Spinal cord (tissue), 10 donors: ENCODE results near the gene FAM107B. TPM values are rescaled to one million over a fixed set of nuclear protein-coding genes. Genes with fewer than 3 reads are reported as not detected.

ENCODE experiments used
- DNase-seq, 6 donors: peaks; one replicate each; pipeline versions ENCODE4 v3.0.0 to v3.0.0-alpha.2; 2013 to 2015; ENCODE audit warnings: low spot score in 6 of 6, low read depth in 4 of 6
- H3K27ac ChIP-seq: one replicate; pipeline ENCODE4 v1.5.1; 2013; ENCODE audit warnings: low read depth, low read length, control low read depth
- H3K27me3 ChIP-seq: one replicate; pipeline ENCODE4 v1.6.1; 2013; ENCODE audit warnings: low read length; ENCODE audit not compliant: control insufficient read depth, insufficient read depth
- H3K36me3 ChIP-seq: one replicate; pipeline ENCODE4 v1.6.1; 2013; ENCODE audit warnings: low read length; ENCODE audit not compliant: control insufficient read depth, insufficient read depth
- H3K4me1 ChIP-seq: one replicate; pipeline ENCODE4 v1.6.1; 2013; ENCODE audit warnings: low read length; ENCODE audit not compliant: control insufficient read depth, insufficient read depth
- H3K4me3 ChIP-seq: one replicate; pipeline ENCODE4 v1.5.1; 2013; ENCODE audit warnings: low read depth, low read length, control low read depth
- H3K9me3 ChIP-seq: one replicate; pipeline ENCODE4 v1.6.1; 2013; ENCODE audit warnings: low read length; ENCODE audit not compliant: control insufficient read depth, insufficient read depth
- WGBS: methylation state at CpG from one replicate; pipeline ENCODE4 v1.1.5; 2013; ENCODE audit warnings: missing lambda C conversion rate; ENCODE audit not compliant: insufficient coverage; 5-methylcytosine and 5-hydroxymethylcytosine counted together
- polyA plus RNA-seq, 2 donors: library from polyadenylated mRNA; unstranded; fragments of 120-200 nt; gene quantifications; one replicate each; pipeline ENCODE4 v1.2.1, GENCODE V29; 2013; ENCODE audit not compliant: insufficient read length in 2 of 2
- total RNA-seq, 2 donors: library from RNA; depleted of rRNA in 1 of 2; stranded (reverse); fragments of 120-200 nt in 1 of 2; fragments of >200 nt in 1 of 2; gene quantifications; one replicate each; pipeline versions ENCODE4 v1.2.3 to v1.2.4, GENCODE V29; 2013 to 2014
- donor health status: healthy.

The FAM107B gene
- total and polyA plus RNA-seq, 4 donors: 36.4 to 56.9 (median 47.1) TPM

- Histone ChIP-seq H3K27ac (no peak overlapping the region), H3K27me3 (no peaks in the 10 kb centered on the region), H3K36me3 (peaks cover 6% of the 10 kb centered on the region), H3K4me3 (no peak overlapping the region), H3K9me3 (no peaks in the 10 kb centered on the region), H3K4me1 (peaks cover 21% of the 10 kb centered on the region)
- DNase-seq: no peak
- WGBS: 87% methylated on average over 9 of the region's 9 CpGs
These were observed 233.3 kb downstream of the FAM107B start for GRCh38 chr10:14541379-14541778.

GRCh38 chr10:14540611-14541010 is 234.1 kb downstream of the FAM107B start:
- H3K27ac ChIP-seq: no peak overlapping the region
- H3K36me3 ChIP-seq: peaks cover 6% of the 10 kb centered on the region
- no peak for DNase-seq
- peaks cover 21% of the 10 kb centered on the region for H3K4me1 ChIP-seq
- WGBS: 90% methylated on average over 4 of the region's 5 CpGs
- no peaks in the 10 kb centered on the region for H3K27me3 ChIP-seq
- no peak overlapping the region for H3K4me3 ChIP-seq
- no peaks in the 10 kb centered on the region for H3K9me3 ChIP-seq

GRCh38 chr10:14540062-14540461 is 234.6 kb downstream of the FAM107B start:
- H3K27me3 ChIP-seq: no peaks in the 10 kb centered on the region
- DNase-seq: no peak
- H3K27ac ChIP-seq: no peak overlapping the region
- H3K4me1 ChIP-seq: peaks cover 21% of the 10 kb centered on the region
- no peak overlapping the region for H3K4me3 ChIP-seq
- 85% methylated on average over 3 of the region's 3 CpGs for WGBS
- no peaks in the 10 kb centered on the region for H3K9me3 ChIP-seq
- peaks cover 6% of the 10 kb centered on the region for H3K36me3 ChIP-seq

- Histone ChIP-seq H3K36me3 (peaks cover 6% of the 10 kb centered on the region), H3K4me1 (peaks cover 21% of the 10 kb centered on the region)
- DNase-seq: peak in 1 of 6 donors; percentile 25
These were observed 235.5 kb downstream of the FAM107B start for GRCh38 chr10:14539176-14539575.

GRCh38 chr10:14536241-14537213 is 238.2 kb downstream of the FAM107B start:
- H3K4me1 ChIP-seq: peaks cover 19% of the 10 kb centered on the region
- peak in 3 of 6 donors; percentile 25 to 81 (median 56) for DNase-seq
- H3K4me3 ChIP-seq: no peak overlapping the region
- H3K27me3 ChIP-seq: no peaks in the 10 kb centered on the region
- H3K36me3 ChIP-seq: peaks cover 6% of the 10 kb centered on the region
- H3K9me3 ChIP-seq: no peaks in the 10 kb centered on the region
- 56% methylated on average over 13 of the region's 21 CpGs for WGBS
- no peak overlapping the region for H3K27ac ChIP-seq

More at GRCh38 chr10:14539176-14539575, 235.5 kb downstream of the FAM107B start:
- Histone ChIP-seq H3K9me3 (no peaks in the 10 kb centered on the region), H3K27ac (no peak overlapping the region), H3K4me3 (no peak overlapping the region), H3K27me3 (no peaks in the 10 kb centered on the region)

- Histone ChIP-seq H3K27ac (no peak overlapping the region), H3K27me3 (no peaks in the 10 kb centered on the region), H3K4me1 (peaks cover 14% of the 10 kb centered on the region), H3K4me3 (no peak overlapping the region), H3K9me3 (no peaks in the 10 kb centered on the region), H3K36me3 (peaks cover 3% of the 10 kb centered on the region)
- DNase-seq: no peak
- WGBS: 77% methylated on average over 7 of the region's 7 CpGs
These were observed 239.1 kb downstream of the FAM107B start for GRCh38 chr10:14535457-14536130.

GRCh38 chr10:14534152-14534551 is 240.5 kb downstream of the FAM107B start:
- peaks cover 5% of the 10 kb centered on the region for H3K4me1 ChIP-seq
- no peak overlapping the region for H3K27ac ChIP-seq
- H3K27me3 ChIP-seq: no peaks in the 10 kb centered on the region
- no peak overlapping the region for H3K4me3 ChIP-seq
- no peak for DNase-seq
- H3K36me3 ChIP-seq: no peaks in the 10 kb centered on the region
- no peaks in the 10 kb centered on the region for H3K9me3 ChIP-seq
- 96% methylated on average over 7 of the region's 7 CpGs for WGBS

- 91% methylated on average over 14 of the region's 16 CpGs for WGBS
- Histone ChIP-seq H3K27me3 (no peaks in the 10 kb centered on the region), H3K27ac (no peak overlapping the region), H3K36me3 (no peaks in the 10 kb centered on the region), H3K4me1 (peaks cover 5% of the 10 kb centered on the region), H3K4me3 (no peak overlapping the region), H3K9me3 (no peaks in the 10 kb centered on the region)
- no peak for DNase-seq
These were observed 241.4 kb downstream of the FAM107B start for GRCh38 chr10:14533295-14533694.

GRCh38 chr10:14532473-14533251 is 242.0 kb downstream of the FAM107B start:
- H3K9me3 ChIP-seq: no peaks in the 10 kb centered on the region
- 86% methylated on average over 10 of the region's 17 CpGs for WGBS
- H3K4me1 ChIP-seq: peaks cover 5% of the 10 kb centered on the region
- H3K27me3 ChIP-seq: no peaks in the 10 kb centered on the region
- H3K27ac ChIP-seq: no peak overlapping the region
- no peak for DNase-seq
- H3K36me3 ChIP-seq: no peaks in the 10 kb centered on the region
- no peak overlapping the region for H3K4me3 ChIP-seq
